HEK293 (cell line): ENCODE results near the gene FAM89A.

ENCODE experiments used
- CTCF ChIA-PET: fragments of 350-600 bp; formaldehyde crosslinking; extraction: SDS; loops from one replicate; lab custom pipeline; 2021; ENCODE audit warnings: antibody characterized with exemption; lab: Yijun Ruan, JAX
- POLR2A ChIA-PET: fragments of 300-600 bp; formaldehyde crosslinking; extraction: SDS; loops from one replicate; lab custom pipeline; 2020; ENCODE audit warnings: antibody characterized with exemption, inconsistent platforms; lab: Yijun Ruan, JAX
- H3K27ac ChIP-seq: fragments of 200-500 bp; sonication (Bioruptor generic); 2 replicates; pipeline ENCODE4 v1.5.1; 2014; ENCODE audit warnings: low read depth, low read length, control low read depth, inconsistent platforms; ENCODE audit errors: extremely low read depth
- H3K36me3 ChIP-seq, 2 experiments: fragments of 200-500 bp in 1 of 2; sonication (Bioruptor generic) in 1 of 2; 1 replicate in 1 of 2; 2 replicates in 1 of 2; pipeline ENCODE4 v1.5.1; 2014 to 2017; ENCODE audit warnings: inconsistent platforms in 2 of 2, low read length in 2 of 2; ENCODE audit not compliant: control insufficient read depth in 2 of 2, insufficient read depth in 1 of 2
- H3K4me1 ChIP-seq: fragments of 200-500 bp; sonication (Bioruptor generic); 2 replicates; pipeline ENCODE4 v1.5.1; 2014; ENCODE audit warnings: mild to moderate bottlenecking, low read length, inconsistent platforms; ENCODE audit not compliant: control insufficient read depth, insufficient read depth
- H3K4me3 ChIP-seq: 2 replicates; pipeline ENCODE4 v1.5.1; 2011; ENCODE audit warnings: low read depth, mild to moderate bottlenecking, control low read depth, low read length, moderate library complexity
- H3K9me3 ChIP-seq: fragments of 200-500 bp; sonication (Bioruptor generic); 2 replicates; pipeline ENCODE4 v1.5.1; 2014; ENCODE audit warnings: low read depth, low read length, inconsistent platforms; ENCODE audit not compliant: control insufficient read depth, insufficient read depth
- EGR2 ChIP-seq: fragments of 450-650 bp; formaldehyde crosslinking; IDR thresholded peaks from 2 replicates; pipeline ENCODE4 v1.5.1; 2016; ENCODE audit warnings: low read depth, missing biosample characterization, missing genetic modification characterization
- GLIS1 ChIP-seq: fragments of 450-650 bp; formaldehyde crosslinking; IDR thresholded peaks from 2 replicates; pipeline ENCODE4 v1.5.1; 2016; ENCODE audit warnings: missing biosample characterization, missing genetic modification characterization
- GLIS2 ChIP-seq: fragments of 450-650 bp; formaldehyde crosslinking; IDR thresholded peaks from 2 replicates; pipeline ENCODE4 v1.5.1; 2016; ENCODE audit warnings: missing biosample characterization, missing genetic modification characterization
- OSR2 ChIP-seq: fragments of 450-650 bp; formaldehyde crosslinking; IDR thresholded peaks from 2 replicates; pipeline ENCODE4 v1.5.1; 2016; ENCODE audit warnings: missing biosample characterization, missing genetic modification characterization
- OVOL3 ChIP-seq: fragments of 450-650 bp; formaldehyde crosslinking; IDR thresholded peaks from 2 replicates; pipeline ENCODE4 v1.5.1; 2016; ENCODE audit warnings: missing biosample characterization, missing genetic modification characterization
- PRDM6 ChIP-seq: fragments of 450-650 bp; formaldehyde crosslinking; IDR thresholded peaks from 2 replicates; pipeline ENCODE4 v1.5.1; 2017; ENCODE audit warnings: missing biosample characterization, missing genetic modification characterization
- SP3 ChIP-seq: fragments of 450-650 bp; formaldehyde crosslinking; IDR thresholded peaks from 2 replicates; pipeline ENCODE4 v1.5.1; 2016; ENCODE audit warnings: missing biosample characterization, missing genetic modification characterization
- SP7 ChIP-seq: fragments of 450-650 bp; formaldehyde crosslinking; IDR thresholded peaks from 2 replicates; pipeline ENCODE4 v1.5.1; 2016; ENCODE audit warnings: missing biosample characterization, missing genetic modification characterization
- WT1 ChIP-seq: fragments of 450-650 bp; formaldehyde crosslinking; IDR thresholded peaks from 2 replicates; pipeline ENCODE4 v1.5.1; 2016; ENCODE audit warnings: missing biosample characterization, missing genetic modification characterization
- YY2 ChIP-seq: fragments of 450-650 bp; formaldehyde crosslinking; IDR thresholded peaks from 2 replicates; pipeline ENCODE4 v1.5.1; 2016; ENCODE audit warnings: missing biosample characterization, missing genetic modification characterization
- ZBTB6 ChIP-seq: fragments of 450-650 bp; formaldehyde crosslinking; IDR thresholded peaks from 2 replicates; pipeline ENCODE4 v1.5.1; 2017; ENCODE audit warnings: missing biosample characterization, missing genetic modification characterization
- ZFHX2 ChIP-seq: fragments of 450-650 bp; formaldehyde crosslinking; conservative IDR thresholded peaks from 2 replicates; pipeline ENCODE4 v1.5.1; 2016; ENCODE audit warnings: missing biosample characterization, missing genetic modification characterization
- ZNF157 ChIP-seq: fragments of 450-650 bp; formaldehyde crosslinking; IDR thresholded peaks from 2 replicates; pipeline ENCODE4 v1.5.1; 2016; ENCODE audit warnings: missing biosample characterization, missing genetic modification characterization
- ZNF18 ChIP-seq: fragments of 450-650 bp; formaldehyde crosslinking; IDR thresholded peaks from 2 replicates; pipeline ENCODE4 v1.5.1; 2016; ENCODE audit warnings: missing biosample characterization, missing genetic modification characterization
- ZNF221 ChIP-seq: fragments of 450-650 bp; formaldehyde crosslinking; IDR thresholded peaks from 2 replicates; pipeline ENCODE4 v1.5.1; 2017; ENCODE audit warnings: missing biosample characterization, missing genetic modification characterization, borderline replicate concordance
- ZNF26 ChIP-seq: fragments of 450-650 bp; formaldehyde crosslinking; IDR thresholded peaks from 2 replicates; pipeline ENCODE4 v1.5.1; 2016; ENCODE audit warnings: missing biosample characterization, missing genetic modification characterization
- ZNF341 ChIP-seq: fragments of 450-650 bp; formaldehyde crosslinking; IDR thresholded peaks from 2 replicates; pipeline ENCODE4; 2016; ENCODE audit warnings: low read depth, missing biosample characterization, missing genetic modification characterization
- ZNF416 ChIP-seq: fragments of 450-650 bp; formaldehyde crosslinking; IDR thresholded peaks from 2 replicates; pipeline ENCODE4 v1.5.1; 2016; ENCODE audit warnings: missing biosample characterization, missing genetic modification characterization
- ZNF449 ChIP-seq: fragments of 450-650 bp; formaldehyde crosslinking; IDR thresholded peaks from 2 replicates; pipeline ENCODE4 v1.5.1; 2017; ENCODE audit warnings: missing biosample characterization, mild to moderate bottlenecking, missing genetic modification characterization, moderate library complexity
- ZNF529 ChIP-seq: fragments of 450-650 bp; formaldehyde crosslinking; IDR thresholded peaks from 2 replicates; pipeline ENCODE4 v1.5.1; 2017; ENCODE audit warnings: missing genetic modification characterization, missing biosample characterization; ENCODE audit not compliant: insufficient replicate concordance
- ZNF549 ChIP-seq: fragments of 450-650 bp; IDR thresholded peaks from 2 replicates; pipeline ENCODE4 v1.5.1; 2018; ENCODE audit warnings: missing biosample characterization, missing genetic modification characterization, mild to moderate bottlenecking, inconsistent platforms, moderate library complexity
- ZNF629 ChIP-seq: fragments of 450-650 bp; formaldehyde crosslinking; IDR thresholded peaks from 2 replicates; pipeline ENCODE4 v1.5.1; 2017; ENCODE audit warnings: missing biosample characterization, missing genetic modification characterization
- ZNF660 ChIP-seq: fragments of 450-650 bp; IDR thresholded peaks from 2 replicates; pipeline ENCODE4 v1.5.1; 2018; ENCODE audit warnings: missing biosample characterization, mild to moderate bottlenecking, missing genetic modification characterization
- ZNF747 ChIP-seq: fragments of 450-650 bp; formaldehyde crosslinking; IDR thresholded peaks from 2 replicates; pipeline ENCODE4 v1.5.1; 2016; ENCODE audit warnings: missing biosample characterization, missing genetic modification characterization
- ZNF830 ChIP-seq: fragments of 450-650 bp; IDR thresholded peaks from 2 replicates; pipeline ENCODE4 v1.5.0; 2018; ENCODE audit warnings: missing biosample characterization, missing genetic modification characterization, low read depth, mild to moderate bottlenecking, moderate library complexity

FAM89A gene

GRCh38 chr1:231041719-231042261 lies 1.7 kb upstream of the FAM89A start:
- H3K4me1 ChIP-seq, result peaks cover 18% of the 10 kb centered on the region
- no peaks in the 10 kb centered on the region for H3K36me3 ChIP-seq
- POLR2A ChIA-PET, result no interaction called here
- CTCF ChIA-PET, result interaction anchor here (0.9 kb wide), 1 partner anchor 9 kb away, joined by 6 read pairs; no protein-coding TSS in a partner anchor
- no peak overlapping the region for H3K27ac ChIP-seq
- no peaks in the 10 kb centered on the region for H3K9me3 ChIP-seq
- TF ChIP-seq ZFHX2 (tag by site-specific recombination), result peak; percentile 97
- peak; percentile 86 for TF ChIP-seq ZNF18
- peak; percentile 99 for TF ChIP-seq EGR2 (tag by site-specific recombination)
- no peak for TF ChIP-seq OVOL3 (tag by site-specific recombination)
- no peak overlapping the region for H3K4me3 ChIP-seq

- ChIA-PET CTCF (interaction anchor here (0.6 to 0.9 kb wide), 2 partner anchors 9 to 163 kb away, joined by 4 to 6 read pairs; no protein-coding TSS in a partner anchor), POLR2A (interaction anchor here (0.6 to 0.7 kb wide), 2 partner anchors 51 to 398 kb away, joined by 3 to 7 read pairs; no protein-coding TSS in a partner anchor)
- H3K9me3 ChIP-seq, result no peaks in the 10 kb centered on the region
- peaks cover 18% of the 10 kb centered on the region for H3K4me1 ChIP-seq
- H3K27ac ChIP-seq, result no peak overlapping the region; the same call in 1 of the 2 replicates
- peak overlapping the region; percentile 78; the same call in 1 of the 2 replicates for H3K4me3 ChIP-seq
- H3K36me3 ChIP-seq, result no peaks in the 10 kb centered on the region
- peak; percentile 87 for TF ChIP-seq SP7
- TF ChIP-seq ZNF629 (tag by site-specific recombination), result no peak
- TF ChIP-seq ZNF529, result no peak
- no peak for TF ChIP-seq ZBTB6
- no peak for TF ChIP-seq ZNF660 (tag by site-specific recombination)
- TF ChIP-seq ZNF341 (tag by site-specific recombination), result no peak
- TF ChIP-seq ZNF747 (tag by site-specific recombination), result no peak
- peak; percentile 70; the same call in 1 of the 2 replicates for TF ChIP-seq WT1 (tag by site-specific recombination)
- no peak for TF ChIP-seq ZNF830
- peak; percentile 96 for TF ChIP-seq GLIS2
- peak; percentile 34; the same call in 1 of the 2 replicates for TF ChIP-seq OSR2 (tag by site-specific recombination)
- TF ChIP-seq ZNF221 (tag by site-specific recombination), result no peak
- peak; percentile 84 for TF ChIP-seq PRDM6 (tag by site-specific recombination)
- peak; percentile 72 for TF ChIP-seq ZNF449 (tag by site-specific recombination)
- TF ChIP-seq ZNF157, result no peak
- TF ChIP-seq ZNF26 (tag by site-specific recombination), result no peak
- peak; percentile 93 for TF ChIP-seq SP3 (tag by site-specific recombination)
- no peak for TF ChIP-seq YY2
- no peak for TF ChIP-seq ZNF416 (tag by site-specific recombination)
- no peak for TF ChIP-seq ZNF549
- peak; percentile 99 for TF ChIP-seq GLIS1
Measured at GRCh38 chr1:231040800-231041718, 1.0 kb upstream of the FAM89A start.
